ENCODE measurements around the gene TCEA2. TPM values are rescaled to one million over a fixed set of nuclear protein-coding genes. Genes with fewer than 3 reads are reported as not detected.

Gene TCEA2
- total RNA-seq, 1 donor from 2014 or later: 123 TPM

GRCh38 chr20:64080013-64080812 is 17.2 kb downstream of the TCEA2 start, which contains the start of gene OPRL1:
TSS of gene OPRL1 (plus strand) at chr20:64080082. CDS start at chr20:64092721, 12,639 bp downstream.
- no peak for TF ChIP-seq CTCF (IDR thresholded peaks at IDR 0.05; ENCODE audit: unreplicated experiment)
- H3K27me3 Mint-ChIP-seq (ENCODE audit: unreplicated experiment): peaks cover 15% of the 10 kb centered on the region
- DNase-seq (ENCODE audit: low spot score): no peak
- peaks cover 25% of the 10 kb centered on the region for H3K4me1 Mint-ChIP-seq (ENCODE audit: unreplicated experiment)
- H3K9me3 Mint-ChIP-seq (ENCODE audit: unreplicated experiment): no peaks in the 10 kb centered on the region
- H3K4me3 Mint-ChIP-seq (ENCODE audit: unreplicated experiment): peak within 1 kb of the TSS; percentile 94
- H3K36me3 Mint-ChIP-seq (ENCODE audit: low read depth, unreplicated experiment): peaks cover under 1% of the 10 kb centered on the region
- no peak within 1 kb of the TSS for H3K27ac Mint-ChIP-seq (ENCODE audit: unreplicated experiment)

GRCh38 chr20:64080813-64081623 is 18.0 kb downstream of the TCEA2 start:
- no peak for DNase-seq (ENCODE audit: low spot score)
- no peak for TF ChIP-seq CTCF (IDR thresholded peaks at IDR 0.05; ENCODE audit: unreplicated experiment)
- H3K4me1 Mint-ChIP-seq (ENCODE audit: unreplicated experiment): peaks cover 25% of the 10 kb centered on the region
- peaks cover 15% of the 10 kb centered on the region for H3K27me3 Mint-ChIP-seq (ENCODE audit: unreplicated experiment)
- H3K36me3 Mint-ChIP-seq (ENCODE audit: low read depth, unreplicated experiment): peaks cover 4% of the 10 kb centered on the region
- no peak overlapping the region for H3K27ac Mint-ChIP-seq (ENCODE audit: unreplicated experiment)
- peak overlapping the region; percentile 94 for H3K4me3 Mint-ChIP-seq (ENCODE audit: unreplicated experiment)
- H3K9me3 Mint-ChIP-seq (ENCODE audit: unreplicated experiment): no peaks in the 10 kb centered on the region

GRCh38 chr20:64081624-64081964 is 18.6 kb downstream of the TCEA2 start:
- H3K27me3 Mint-ChIP-seq (ENCODE audit: unreplicated experiment): peaks cover 15% of the 10 kb centered on the region
- peak overlapping the region; percentile 83 for H3K4me3 Mint-ChIP-seq (ENCODE audit: unreplicated experiment)
- peaks cover 25% of the 10 kb centered on the region for H3K4me1 Mint-ChIP-seq (ENCODE audit: unreplicated experiment)
- H3K27ac Mint-ChIP-seq (ENCODE audit: unreplicated experiment): no peak overlapping the region
- no peak for TF ChIP-seq CTCF (IDR thresholded peaks at IDR 0.05; ENCODE audit: unreplicated experiment)
- DNase-seq (ENCODE audit: low spot score): no peak
- peaks cover 8% of the 10 kb centered on the region for H3K36me3 Mint-ChIP-seq (ENCODE audit: low read depth, unreplicated experiment)
- H3K9me3 Mint-ChIP-seq (ENCODE audit: unreplicated experiment): no peaks in the 10 kb centered on the region

GRCh38 chr20:64082126-64082731 is 19.2 kb downstream of the TCEA2 start:
- no peak for TF ChIP-seq CTCF (IDR thresholded peaks at IDR 0.05; ENCODE audit: unreplicated experiment)
- H3K27me3 Mint-ChIP-seq (ENCODE audit: unreplicated experiment): peaks cover 15% of the 10 kb centered on the region
- DNase-seq (ENCODE audit: low spot score): no peak

More at GRCh38 chr20:64082126-64082731, 19.2 kb downstream of the TCEA2 start:
- H3K4me3 Mint-ChIP-seq (ENCODE audit: unreplicated experiment): peak overlapping the region; percentile 83
- peaks cover 25% of the 10 kb centered on the region for H3K4me1 Mint-ChIP-seq (ENCODE audit: unreplicated experiment)
- H3K9me3 Mint-ChIP-seq (ENCODE audit: unreplicated experiment): no peaks in the 10 kb centered on the region
- H3K36me3 Mint-ChIP-seq (ENCODE audit: low read depth, unreplicated experiment): peaks cover 8% of the 10 kb centered on the region
- H3K27ac Mint-ChIP-seq (ENCODE audit: unreplicated experiment): no peak overlapping the region
